Cerebellar nuclear complex (tissue), 1 donor: ENCODE measurements around the gene JAG2.

Experiments used
- DNase-seq, 2 experiments: peaks; one replicate each; lab custom pipeline; 2025; lab: John Stamatoyannopoulos, UW

The JAG2 gene

DNA sequence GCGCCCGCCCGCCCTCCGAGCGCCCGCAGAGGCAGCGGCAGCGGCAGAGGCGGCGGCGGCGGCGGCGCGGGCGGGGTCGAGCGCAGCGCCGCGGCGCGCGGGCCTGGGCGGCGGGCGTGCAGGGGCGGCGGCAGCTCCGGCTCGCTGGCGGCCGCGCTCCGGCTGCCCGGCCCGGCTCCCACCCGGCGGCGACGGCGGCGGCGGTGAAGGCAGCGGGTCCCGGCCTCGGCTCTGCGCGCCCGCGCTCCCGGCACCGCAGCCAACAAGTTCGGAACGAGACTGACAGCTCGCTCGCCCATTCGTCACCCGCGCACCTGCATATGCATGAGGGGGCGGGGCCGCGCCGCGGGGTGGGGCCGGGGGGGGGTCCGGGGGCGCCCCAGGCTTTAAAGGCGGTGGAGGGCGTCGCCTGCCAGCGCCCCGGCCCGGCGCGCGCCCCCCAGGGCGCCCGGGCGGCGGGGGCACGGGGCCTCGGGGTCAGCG lies at the start of gene JAG2:
Gene JAG2 (minus strand): TSS at position 281 of the 483 bp plus-strand sequence. CDS start 356 bp downstream, outside the sequence.
- DNase-seq = peak in 1 of 2 experiments; percentile 25

DNA sequence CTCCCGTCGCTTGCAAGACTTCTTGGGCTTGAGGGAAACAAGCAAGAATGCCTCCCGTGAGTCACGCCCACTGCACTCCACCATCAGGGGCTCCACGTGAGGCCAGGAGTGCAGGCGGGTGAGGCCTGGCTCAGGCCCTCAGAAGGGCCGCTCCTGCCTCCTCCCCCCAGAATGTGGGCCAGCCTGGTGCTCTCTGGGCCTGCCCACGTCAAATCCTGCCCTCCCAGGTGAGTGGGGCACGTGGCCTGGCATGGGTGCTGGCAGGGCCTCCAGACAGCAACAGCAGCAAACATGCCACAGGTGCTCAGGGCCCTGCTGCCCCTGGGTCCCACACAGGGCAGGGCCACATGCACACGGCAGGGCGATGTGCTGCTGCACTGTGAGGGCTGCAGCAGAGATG lies 49.2 kb upstream of the JAG2 start:
- DNase-seq = no peak

DNA sequence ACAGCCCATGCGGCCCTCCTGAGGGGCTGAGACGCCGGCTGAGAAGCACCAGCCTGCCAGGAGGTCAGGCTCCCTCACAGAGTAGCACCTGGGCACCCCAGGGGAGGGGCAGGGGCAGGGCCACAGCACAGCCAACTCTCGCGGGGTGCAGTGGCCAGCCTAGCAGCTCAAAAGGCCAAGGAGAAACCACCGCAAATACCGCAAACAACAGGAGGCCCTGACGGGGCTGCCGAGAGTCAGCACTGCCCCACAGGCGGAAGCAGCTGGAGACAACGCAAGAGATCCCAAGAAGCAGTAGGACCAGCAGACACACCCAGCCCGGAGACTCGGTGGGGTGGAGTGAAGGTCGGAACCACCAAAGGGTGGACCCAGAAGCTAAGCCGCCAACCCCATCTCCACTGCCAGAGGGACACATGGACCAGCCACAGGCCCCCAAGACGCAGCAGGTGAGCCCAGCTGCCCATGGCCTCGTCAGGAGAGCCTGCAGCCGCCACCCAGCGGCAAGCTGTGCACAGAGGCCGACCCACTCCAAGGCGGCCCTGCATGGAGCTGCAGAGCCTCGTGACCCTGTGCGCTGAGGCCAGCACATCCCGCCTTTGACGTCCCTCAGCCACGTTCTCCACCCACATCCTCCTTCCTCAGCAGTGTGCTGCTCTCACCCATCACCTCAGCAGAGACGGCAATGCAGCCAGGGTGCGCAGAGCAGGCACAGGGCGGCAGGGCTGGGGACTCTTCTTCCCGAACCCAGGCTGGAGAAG lies 48.1 kb upstream of the JAG2 start:
- no peak for DNase-seq

DNA sequence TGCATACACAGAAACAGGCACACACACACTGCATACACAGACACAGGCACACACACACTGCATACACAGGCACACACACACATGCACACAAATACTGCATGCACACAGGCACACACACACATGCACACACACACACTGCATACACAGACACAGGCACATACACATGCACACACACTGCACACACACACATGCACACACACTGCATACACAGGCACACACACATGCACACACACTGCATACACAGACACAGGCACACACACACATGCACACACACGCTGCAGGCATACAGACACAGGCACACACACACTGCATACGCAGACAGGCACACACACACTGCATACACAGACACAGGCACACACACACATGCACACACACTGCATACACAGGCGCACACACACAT lies 47.0 kb upstream of the JAG2 start:
- DNase-seq = no peak

DNA sequence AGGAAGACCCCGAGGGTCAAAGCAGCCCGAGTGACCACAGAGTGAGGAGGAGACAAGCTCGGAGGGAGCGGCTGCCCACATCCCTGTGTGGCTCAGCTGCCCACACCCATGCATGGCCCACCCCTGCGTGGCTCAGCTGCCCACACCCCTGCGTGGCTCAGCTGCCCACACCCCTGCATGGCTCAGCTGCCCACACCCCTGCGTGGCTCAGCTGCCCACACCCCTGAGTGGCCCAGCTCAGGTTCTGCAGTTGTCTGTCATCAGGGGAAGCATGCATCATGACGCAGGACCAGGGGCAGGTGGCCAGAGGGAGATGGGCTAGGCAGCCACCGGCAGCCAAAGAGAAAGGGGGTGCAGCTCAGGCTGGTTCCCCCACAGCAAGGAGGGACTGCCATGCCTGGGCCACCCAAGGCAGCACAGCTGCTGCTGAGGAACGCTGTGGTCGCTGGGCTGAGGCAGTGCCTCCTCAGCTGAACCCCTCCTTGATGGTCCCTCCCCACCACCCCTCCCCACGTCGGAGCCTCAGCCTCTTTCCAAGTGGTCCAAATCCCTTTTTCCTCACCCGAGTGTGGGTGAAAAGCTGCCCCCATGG lies 45.8 kb upstream of the JAG2 start:
- no peak for DNase-seq

DNA sequence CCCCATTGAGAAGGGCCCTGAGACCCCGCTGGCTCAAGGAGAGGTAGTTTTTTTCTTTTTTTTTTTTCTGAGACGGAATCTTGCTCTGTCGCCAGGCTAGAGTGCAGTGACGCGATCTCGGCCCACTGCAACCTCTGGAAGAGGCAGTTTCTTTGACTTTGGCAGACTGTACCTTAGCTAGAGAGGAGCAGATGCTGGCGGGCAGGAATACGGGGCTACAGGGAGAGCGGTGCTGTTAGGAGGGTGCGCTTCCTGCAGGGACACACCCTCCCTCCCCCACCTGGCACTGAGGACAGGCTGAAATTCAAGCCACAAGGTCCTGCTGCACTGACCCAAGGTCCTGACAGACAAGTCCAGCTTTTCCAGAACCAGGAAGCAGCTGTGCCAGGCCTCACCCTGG lies 44.8 kb upstream of the JAG2 start:
- DNase-seq = no peak

DNA sequence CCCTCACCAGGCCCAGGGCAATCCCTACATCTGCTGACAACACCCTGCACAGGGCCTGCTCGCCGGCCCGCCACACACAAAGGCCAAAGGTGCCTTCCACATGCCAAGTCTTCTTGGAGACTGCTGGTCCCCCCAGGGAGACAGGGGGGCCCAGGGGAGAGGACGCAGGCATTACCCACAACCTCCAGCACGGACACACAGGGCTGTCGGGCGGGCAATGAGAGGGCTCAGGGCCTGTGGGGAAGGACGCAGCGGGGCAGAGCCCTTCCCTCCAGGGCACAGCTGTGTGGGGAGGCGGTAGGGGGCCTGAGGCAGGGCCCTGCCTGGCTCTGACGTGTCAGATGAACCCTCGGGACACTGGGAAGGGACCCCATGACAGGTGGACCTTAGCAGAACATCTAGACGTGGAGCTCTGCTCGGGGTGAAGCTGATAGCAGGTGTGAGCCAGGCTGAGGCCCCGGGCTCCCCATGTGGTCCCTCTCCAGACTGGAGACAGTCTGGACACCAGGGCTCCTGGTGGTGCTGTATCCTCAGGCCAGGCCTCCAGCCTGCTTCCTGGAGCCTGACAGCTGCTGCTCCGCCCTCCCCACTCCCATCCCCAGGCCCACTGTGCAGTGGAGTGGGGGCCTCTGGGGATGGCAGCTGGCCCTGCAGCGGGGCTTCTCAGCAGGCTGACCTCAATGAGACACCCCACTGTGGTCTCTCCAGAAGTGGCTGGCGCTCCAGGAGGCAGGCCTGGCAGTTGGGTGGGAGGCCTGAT lies 44.1 kb upstream of the JAG2 start:
- no peak for DNase-seq

DNA sequence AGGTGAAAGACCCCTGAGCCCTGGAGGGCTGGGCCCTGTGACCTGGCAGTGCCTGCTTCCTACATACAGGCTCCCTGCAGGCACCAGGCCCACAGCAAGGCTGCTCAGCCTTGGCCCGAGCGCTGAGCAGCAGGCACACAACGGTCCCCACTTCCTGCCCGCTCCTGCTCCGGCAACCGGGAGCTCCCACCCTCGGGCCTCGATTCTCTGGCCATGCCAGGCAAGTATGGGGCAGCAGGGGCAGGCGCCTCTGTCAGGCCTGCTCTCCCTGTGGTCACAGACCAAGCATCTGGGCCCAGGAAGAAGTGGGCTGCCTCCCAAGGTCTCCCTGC lies 43.1 kb upstream of the JAG2 start:
- DNase-seq = no peak

DNA sequence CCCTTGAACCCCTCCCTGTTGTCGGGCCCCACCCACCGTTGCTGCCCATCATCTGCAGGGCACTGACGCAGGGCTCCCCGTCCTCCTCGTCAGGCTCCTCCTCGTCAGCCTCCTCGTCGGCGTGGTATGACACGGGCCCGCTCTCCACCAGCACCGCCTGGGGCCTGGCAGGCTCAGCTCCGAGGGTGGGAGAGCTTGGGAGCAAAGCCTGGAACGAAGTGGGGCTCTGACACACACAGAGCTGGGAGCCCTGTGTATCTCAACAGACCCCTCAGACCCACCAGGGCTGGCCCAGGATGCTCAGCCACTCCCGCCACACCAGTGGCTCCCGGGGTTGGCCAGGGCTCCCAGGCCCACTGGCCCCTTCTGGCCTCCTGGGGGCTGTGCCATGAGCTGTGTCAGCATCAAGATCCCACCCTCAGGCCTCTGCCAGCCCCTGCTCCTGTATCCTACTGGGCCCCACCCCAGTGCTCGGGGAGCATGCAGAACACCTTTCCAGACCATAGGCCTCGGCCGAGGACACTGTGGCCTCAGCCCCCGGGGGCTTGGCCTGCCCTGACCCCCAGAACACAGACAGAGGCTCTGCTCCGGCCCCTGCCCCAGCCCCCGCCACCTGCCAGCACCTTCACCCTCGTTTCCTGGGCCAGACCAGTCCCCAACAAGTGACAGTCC lies 42.6 kb upstream of the JAG2 start:
- no peak for DNase-seq

DNA sequence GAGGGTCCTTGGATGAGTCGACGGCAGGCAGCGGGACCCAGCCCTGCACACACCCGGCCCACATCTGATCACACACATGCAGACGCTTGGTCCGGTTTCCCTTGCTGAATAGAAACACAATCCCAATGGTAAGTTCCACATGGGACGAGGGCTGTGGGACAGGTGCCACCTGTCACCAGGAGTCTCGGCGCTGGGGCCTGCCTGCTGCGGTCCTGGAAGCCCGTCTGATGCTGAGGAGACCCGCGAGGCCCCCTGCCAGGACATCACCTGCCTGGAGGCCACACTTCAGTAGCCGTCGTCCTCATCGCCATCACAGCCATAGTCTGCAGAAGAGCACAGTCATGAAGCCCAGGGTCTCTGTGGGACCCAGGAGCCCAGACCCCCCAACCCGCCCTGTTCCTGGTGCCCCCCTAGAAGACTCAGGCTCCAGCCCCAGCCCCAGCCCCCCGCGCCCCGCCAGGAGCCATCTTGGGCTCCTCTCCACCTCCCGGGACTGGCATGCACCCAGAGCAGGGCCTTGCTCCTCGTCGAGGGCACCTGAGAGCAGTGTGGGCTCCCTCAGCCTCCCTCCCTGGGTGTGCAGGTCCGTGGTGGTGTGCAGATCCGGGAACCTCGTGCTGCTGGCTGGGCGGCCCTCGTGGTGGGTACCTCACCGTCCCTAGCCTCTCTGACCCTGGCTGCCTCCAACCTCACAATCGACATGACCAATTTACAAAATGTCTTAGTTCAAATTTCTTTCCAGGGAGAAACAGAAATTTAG lies 41.9 kb upstream of the JAG2 start:
- no peak for DNase-seq

DNA sequence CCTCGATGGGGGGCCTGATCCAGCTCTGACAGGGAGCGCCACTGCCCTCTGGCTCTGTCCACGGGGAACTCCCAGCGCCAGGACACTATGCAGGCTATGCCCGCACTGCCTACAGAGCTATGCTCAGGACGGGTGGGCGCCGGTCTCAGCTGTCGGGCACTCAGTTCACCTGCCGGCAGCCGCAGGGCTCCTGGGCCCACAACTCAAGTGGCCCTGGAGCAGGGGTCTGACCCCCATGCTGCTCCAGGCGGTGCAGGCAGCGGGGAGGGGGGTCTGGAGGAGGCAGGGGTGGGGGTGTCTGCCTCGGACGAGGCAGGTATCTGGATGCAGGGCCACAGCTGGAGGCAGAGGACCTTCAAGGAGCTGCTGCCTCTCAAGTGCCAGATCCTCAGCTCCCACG lies 41.1 kb upstream of the JAG2 start:
- no peak for DNase-seq

DNA sequence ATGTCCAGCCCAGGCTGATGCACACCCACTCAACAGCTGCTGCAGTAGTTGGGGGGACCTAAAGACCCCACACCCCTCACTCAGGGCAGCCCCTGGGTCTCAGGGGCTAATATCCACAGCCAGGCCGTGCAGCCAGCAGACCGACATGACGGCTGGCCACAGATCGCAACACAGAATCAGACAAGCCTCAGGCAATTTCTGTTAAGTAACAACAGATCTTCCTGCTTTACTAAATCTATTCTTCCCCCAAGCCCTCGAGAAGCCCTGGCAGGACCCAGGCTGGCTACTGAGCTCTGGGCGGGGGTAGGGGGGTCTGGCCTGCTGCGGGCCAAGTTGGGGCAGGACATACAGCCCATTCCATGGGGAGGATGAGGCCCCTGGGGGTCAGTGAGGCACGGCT lies 40.5 kb upstream of the JAG2 start:
- no peak for DNase-seq

DNA sequence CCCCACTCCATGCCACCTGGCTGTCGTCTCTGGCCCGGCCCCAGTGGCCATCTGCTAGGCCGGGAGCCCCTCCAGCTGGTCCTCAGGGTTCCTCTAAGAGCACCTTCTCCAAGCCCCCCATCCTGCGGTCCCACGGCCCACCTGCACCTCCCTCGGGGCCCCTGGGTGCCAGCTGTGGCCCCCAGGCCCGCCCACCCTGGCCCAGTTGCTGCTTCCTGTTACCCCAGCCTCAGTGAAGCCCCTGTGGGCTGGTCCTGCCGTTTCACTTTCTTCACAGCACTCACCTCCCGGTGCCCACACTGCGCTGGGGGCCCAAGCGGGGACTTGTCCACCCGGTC lies 40.1 kb upstream of the JAG2 start:
- no peak for DNase-seq

DNA sequence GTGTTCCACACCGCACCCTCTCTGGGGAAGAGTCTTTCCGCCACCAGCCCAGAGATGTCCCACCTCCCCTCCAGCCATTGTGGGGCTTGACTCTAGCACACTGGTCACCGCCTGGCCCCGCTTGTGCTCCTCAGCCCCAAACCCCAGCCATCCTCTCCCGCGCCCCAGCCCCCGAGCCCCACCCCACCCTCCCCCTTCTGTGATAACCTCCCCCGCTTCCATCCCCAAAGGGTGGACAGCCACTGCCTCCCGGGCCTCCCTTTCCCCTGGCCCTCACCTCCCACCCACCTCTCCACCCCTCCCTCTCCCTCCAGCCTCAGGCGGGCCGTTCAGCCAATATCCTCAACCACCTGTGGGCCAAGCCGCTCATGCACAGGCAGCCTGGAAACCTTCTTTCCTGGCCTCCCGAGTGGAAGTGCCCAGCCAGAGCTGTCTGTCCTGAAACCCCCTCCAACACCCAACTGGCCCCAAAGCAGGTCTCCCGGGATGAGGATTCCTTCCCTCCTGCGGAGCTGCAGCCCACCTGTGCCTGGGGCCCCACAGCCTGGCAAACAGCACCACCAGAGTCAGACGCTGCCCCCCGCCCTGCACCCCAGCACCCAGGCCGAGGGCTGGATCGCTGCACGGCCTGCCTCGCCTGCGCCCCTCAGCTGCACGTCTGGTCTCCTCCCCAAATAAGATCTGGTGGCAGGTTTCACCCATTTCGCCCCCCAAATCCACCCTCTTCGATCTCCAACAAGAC lies 39.6 kb upstream of the JAG2 start:
- DNase-seq = no peak

DNA sequence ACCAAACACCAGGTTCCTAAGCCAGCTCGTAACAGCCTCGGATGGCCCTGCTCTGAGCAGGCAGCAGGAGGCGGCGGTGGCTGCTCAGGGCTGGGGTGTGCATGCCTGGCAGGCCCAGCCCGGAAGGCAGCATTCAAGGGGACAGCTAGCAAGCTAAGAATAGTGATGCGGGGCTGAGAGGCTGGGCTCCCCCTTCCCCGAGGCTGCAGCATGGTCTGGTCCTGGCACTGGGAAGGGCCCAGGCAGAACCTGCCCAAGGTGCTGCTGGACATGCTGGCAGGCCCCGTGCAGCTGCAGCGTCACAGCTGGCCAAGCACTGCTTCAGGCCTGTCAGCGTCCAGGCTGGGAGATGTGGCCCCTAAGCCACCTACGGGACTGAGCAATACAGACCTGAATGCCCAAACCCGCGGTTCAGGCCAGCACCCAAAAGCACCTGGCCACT lies 38.9 kb upstream of the JAG2 start:
- DNase-seq = no peak

DNA sequence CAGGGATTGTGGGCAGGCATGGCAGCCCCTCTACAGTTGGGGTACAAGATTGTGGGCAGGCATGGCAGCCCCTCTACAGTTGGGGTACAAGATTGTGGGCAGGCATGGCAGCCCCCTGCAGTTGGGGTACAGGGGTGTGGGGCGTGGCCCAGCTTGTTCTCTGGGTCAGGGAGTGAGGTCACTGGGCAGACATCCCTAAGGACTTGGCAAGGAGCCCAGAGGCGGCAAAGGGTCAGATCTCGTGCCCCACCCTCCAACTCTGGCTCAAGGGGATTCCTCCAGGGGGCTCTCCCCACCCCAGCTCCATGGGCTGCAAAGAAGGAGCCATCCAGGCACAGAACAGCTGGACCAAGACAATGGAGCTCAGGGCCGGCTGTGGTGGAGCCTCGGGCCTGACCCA lies 38.3 kb upstream of the JAG2 start:
- DNase-seq = no peak

DNA sequence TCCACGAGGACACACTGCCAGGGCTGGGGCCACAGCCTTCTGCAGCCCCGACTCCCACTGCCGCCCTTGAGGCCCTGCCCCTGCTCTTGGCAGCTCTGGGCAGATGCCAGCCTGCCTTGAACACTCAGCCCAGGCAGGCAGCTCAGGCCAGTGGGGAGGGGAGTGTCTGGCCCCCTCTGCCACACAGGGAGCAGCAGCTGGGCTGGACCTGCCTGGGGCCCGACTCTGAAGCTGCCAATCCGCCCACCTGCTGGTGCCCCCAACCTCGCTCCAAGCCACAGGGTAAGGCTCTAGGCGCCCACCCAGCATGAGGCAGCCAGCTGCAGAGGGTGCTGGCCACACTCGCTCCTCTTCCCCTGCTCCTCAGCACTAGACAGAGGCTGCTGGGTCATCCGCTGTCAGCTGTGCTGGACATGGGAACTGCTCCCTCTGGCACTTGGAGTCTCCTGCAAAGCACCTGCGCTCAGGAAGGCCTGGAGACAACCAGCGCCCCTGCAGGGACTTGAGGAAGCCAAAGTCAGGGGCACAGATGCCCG lies 37.2 kb upstream of the JAG2 start:
- no peak for DNase-seq

DNA sequence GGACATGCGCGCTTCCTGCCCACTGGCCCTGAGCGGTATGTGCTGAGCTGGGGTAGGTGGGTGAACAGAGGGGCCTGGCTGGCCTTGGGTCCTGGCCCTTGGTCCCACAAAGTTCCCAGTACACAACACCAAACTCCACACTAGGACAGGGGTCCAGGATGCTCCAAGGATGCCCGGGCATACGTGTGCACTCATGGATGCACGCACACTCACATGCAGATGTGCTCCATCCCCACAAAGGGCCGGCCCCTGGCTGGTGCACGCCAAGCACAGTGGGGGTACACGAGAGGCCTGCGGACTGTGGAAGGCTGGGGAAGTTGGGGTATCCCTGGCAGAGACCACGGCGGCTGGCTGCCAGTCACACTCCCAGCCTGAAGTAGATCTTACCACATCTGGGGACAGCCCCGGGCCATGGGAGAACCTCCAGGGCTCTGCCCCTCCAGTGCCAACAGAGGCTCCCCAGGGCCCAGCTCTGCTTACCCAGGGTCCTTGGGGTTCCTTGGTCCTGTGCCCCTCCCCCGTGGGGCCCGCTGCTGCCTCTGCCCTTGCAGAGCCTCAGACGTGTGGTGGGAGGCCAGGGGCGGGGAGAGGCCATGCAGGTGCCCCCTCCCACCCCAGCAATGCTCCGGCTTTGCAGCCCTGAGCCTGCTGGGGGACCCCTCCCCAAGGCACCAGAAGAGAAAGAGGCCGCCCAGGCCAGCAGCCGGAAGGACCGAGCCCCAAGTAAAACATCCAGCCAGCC lies 36.5 kb upstream of the JAG2 start:
- no peak for DNase-seq

DNA sequence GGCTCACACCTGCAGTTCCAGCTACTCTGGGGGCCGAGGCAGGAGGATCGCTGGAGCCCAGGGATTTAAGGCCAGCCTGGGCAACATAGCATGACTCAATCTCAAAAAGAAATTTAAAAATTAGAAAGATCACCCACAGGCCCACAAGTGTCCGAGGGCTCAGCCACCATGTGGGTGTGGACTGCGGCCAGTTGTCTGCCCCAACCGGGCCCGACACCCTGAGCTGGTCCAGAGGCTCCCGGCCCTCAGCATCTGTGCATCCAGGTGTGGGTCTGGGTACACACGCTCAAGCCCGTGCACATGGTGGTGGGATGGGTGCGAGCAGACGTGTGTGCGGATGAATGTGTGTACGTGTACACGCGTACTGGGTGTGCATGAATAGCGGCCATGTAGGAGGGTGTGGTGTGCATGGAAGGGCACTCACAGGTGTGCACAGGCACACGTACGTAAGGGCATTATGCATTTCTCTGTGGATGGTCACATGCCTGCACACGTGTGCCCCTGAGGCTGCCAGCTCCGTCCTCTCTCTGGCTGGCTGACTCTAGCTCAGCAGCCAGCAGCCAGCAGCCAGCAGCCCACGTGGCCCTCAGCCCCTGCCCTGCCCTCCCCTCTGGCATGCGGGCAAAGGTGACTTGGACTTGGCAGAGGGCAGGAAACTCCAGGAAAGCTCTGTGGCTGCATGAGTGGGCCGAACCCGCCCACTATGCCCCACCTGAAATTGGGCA lies 35.8 kb upstream of the JAG2 start:
- DNase-seq = no peak

DNA sequence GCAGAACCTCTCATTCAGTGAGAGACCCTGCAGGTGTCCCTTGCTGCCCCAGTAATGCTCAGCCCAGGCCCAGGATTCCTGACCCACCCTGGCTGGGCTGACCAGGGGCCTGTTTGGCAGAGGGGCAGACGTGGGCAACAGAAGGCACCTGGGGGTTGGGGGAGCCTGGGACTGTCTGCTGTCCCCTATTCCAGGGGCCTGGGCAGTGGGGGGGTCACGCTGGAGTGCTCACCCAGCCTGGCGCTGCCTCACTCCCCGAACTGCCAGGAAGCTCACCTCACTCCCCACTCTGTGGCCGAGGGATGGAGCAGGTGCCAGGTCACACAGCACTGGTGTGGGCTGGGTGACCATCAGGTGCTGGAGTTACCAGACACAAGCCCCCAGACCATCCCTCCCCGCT lies 35.1 kb upstream of the JAG2 start:
- DNase-seq = no peak
